ENCODE data around the gene TEAD3.

- TF ChIP-seq, protein P1, sequence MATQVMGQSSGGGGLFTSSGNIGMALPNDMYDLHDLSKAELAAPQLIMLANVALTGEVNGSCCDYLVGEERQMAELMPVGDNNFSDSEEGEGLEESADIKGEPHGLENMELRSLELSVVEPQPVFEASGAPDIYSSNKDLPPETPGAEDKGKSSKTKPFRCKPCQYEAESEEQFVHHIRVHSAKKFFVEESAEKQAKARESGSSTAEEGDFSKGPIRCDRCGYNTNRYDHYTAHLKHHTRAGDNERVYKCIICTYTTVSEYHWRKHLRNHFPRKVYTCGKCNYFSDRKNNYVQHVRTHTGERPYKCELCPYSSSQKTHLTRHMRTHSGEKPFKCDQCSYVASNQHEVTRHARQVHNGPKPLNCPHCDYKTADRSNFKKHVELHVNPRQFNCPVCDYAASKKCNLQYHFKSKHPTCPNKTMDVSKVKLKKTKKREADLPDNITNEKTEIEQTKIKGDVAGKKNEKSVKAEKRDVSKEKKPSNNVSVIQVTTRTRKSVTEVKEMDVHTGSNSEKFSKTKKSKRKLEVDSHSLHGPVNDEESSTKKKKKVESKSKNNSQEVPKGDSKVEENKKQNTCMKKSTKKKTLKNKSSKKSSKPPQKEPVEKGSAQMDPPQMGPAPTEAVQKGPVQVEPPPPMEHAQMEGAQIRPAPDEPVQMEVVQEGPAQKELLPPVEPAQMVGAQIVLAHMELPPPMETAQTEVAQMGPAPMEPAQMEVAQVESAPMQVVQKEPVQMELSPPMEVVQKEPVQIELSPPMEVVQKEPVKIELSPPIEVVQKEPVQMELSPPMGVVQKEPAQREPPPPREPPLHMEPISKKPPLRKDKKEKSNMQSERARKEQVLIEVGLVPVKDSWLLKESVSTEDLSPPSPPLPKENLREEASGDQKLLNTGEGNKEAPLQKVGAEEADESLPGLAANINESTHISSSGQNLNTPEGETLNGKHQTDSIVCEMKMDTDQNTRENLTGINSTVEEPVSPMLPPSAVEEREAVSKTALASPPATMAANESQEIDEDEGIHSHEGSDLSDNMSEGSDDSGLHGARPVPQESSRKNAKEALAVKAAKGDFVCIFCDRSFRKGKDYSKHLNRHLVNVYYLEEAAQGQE (IDR thresholded peaks at IDR 0.05; ENCODE audit: unreplicated experiment), result no peak
- TF ChIP-seq, protein P2, sequence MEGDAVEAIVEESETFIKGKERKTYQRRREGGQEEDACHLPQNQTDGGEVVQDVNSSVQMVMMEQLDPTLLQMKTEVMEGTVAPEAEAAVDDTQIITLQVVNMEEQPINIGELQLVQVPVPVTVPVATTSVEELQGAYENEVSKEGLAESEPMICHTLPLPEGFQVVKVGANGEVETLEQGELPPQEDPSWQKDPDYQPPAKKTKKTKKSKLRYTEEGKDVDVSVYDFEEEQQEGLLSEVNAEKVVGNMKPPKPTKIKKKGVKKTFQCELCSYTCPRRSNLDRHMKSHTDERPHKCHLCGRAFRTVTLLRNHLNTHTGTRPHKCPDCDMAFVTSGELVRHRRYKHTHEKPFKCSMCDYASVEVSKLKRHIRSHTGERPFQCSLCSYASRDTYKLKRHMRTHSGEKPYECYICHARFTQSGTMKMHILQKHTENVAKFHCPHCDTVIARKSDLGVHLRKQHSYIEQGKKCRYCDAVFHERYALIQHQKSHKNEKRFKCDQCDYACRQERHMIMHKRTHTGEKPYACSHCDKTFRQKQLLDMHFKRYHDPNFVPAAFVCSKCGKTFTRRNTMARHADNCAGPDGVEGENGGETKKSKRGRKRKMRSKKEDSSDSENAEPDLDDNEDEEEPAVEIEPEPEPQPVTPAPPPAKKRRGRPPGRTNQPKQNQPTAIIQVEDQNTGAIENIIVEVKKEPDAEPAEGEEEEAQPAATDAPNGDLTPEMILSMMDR (conservative IDR thresholded peaks at IDR 0.05; ENCODE audit: low read depth in 2 of 2), result no peak
- TF ChIP-seq EZH2 (IDR thresholded peaks at IDR 0.05; ENCODE audit: low read depth, unreplicated experiment) (no peak), POLR2AphosphoS5 (IDR thresholded peaks at IDR 0.05; ENCODE audit: low read depth) (no peak), CREB1 (CRISPR knock-in tag; IDR thresholded peaks at IDR 0.05; ENCODE audit: low read depth) (no peak), ETS1 (IDR thresholded peaks at IDR 0.05) (no peak), STAT1 (IDR thresholded peaks at IDR 0.05; ENCODE audit: unreplicated experiment) (no peak), JUNB (IDR thresholded peaks at IDR 0.05; ENCODE audit: unreplicated experiment) (no peak)
These were observed 11.1 kb upstream of the TEAD3 start for GRCh38 chr6:35508027-35508426.

Data from GM23338 (cell line).